ENCODE measurements around the gene TBCB. TPM values are rescaled to one million over a fixed set of nuclear protein-coding genes. Genes with fewer than 3 reads are reported as not detected.

The TBCB gene
- total RNA-seq, 1 experiment from 2014 or later: 158 TPM

- ChIA-PET POLR2A (ENCODE audit: low non-redundant PET) (interaction anchor here (0.7 kb wide), 1 partner anchor 117 kb away, joined by 19 read pairs; no protein-coding TSS in a partner anchor), CTCF (no interaction called here)
- DNase-seq (ENCODE audit: low spot score): no peak
- Histone ChIP-seq H3K27me3 (replicated peaks; ENCODE audit: insufficient read depth, low read depth, low read length, poor library complexity) (no peaks in the 10 kb centered on the region), H3K4me3 (ENCODE audit: low read depth, low read length, poor library complexity, severe bottlenecking) (no peak overlapping the region), H3K9me3 (ENCODE audit: low read depth, low read length, poor library complexity, severe bottlenecking) (no peaks in the 10 kb centered on the region), H3K27ac (ENCODE audit: low read depth, low read length, poor library complexity, severe bottlenecking) (no peak overlapping the region), H3K36me3 (ENCODE audit: insufficient read depth, low read length, poor library complexity, severe bottlenecking) (peaks cover 31% of the 10 kb centered on the region), H3K4me1 (ENCODE audit: insufficient read depth, low read length, poor library complexity, severe bottlenecking) (peaks cover 4% of the 10 kb centered on the region)
- no TSS peak for BruUV-seq (replicated peaks)
- intact Hi-C loops (cut with micrococcal nuclease; ENCODE audit: unreplicated experiment): no loop called here
- TF ChIP-seq, protein P1, sequence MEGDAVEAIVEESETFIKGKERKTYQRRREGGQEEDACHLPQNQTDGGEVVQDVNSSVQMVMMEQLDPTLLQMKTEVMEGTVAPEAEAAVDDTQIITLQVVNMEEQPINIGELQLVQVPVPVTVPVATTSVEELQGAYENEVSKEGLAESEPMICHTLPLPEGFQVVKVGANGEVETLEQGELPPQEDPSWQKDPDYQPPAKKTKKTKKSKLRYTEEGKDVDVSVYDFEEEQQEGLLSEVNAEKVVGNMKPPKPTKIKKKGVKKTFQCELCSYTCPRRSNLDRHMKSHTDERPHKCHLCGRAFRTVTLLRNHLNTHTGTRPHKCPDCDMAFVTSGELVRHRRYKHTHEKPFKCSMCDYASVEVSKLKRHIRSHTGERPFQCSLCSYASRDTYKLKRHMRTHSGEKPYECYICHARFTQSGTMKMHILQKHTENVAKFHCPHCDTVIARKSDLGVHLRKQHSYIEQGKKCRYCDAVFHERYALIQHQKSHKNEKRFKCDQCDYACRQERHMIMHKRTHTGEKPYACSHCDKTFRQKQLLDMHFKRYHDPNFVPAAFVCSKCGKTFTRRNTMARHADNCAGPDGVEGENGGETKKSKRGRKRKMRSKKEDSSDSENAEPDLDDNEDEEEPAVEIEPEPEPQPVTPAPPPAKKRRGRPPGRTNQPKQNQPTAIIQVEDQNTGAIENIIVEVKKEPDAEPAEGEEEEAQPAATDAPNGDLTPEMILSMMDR (conservative IDR thresholded peaks at IDR 0.05; ENCODE audit: low read depth, low read length): no peak
- TF ChIP-seq EZH2 (IDR thresholded peaks at IDR 0.05; ENCODE audit: borderline replicate concordance, low read depth, low read length, poor library complexity, severe bottlenecking): no peak
Measured at GRCh38 chr19:36108684-36109083, 6.6 kb upstream of the TBCB start.

DNA sequence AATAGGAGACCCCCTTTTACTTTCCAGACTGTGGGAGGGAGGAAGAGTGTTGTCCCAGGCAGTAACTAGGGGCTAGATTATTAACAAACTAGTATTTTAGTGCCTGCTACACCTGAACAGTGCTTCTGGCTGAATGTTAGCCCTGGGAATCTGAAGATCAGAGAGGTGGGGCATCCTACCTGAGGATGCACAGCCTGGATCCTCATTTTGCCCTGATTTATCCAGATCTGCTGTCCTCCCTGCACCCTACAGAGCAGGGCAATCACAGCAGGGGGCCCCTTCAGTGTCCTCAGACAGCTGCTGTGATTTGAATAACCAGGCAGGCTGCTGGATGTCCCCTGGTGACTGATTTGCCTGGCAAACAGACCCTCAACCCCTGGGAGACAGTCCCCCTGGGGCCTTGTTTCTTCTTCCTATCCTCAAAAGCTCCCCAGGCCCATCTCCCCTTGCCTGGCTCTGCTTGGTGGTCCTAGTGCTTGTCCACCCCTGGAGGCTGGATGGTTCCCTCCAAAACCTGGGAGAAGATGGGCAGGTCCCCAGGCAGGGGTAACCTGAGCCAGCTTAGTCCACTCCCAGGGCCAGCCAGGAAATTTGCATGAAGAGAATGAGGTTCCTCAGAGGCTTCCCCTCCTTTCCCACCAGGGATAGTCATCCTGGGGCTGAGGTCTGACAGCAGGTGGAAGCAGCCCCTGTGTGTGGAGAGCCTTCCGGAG is 4.6 kb upstream of the TBCB start, which contains the start of gene OVOL3:
TSS of gene OVOL3 (plus strand) at position 657 of the 713 bp plus-strand sequence. CDS start 60 bp downstream, outside the sequence.
- intact Hi-C loops (cut with micrococcal nuclease; ENCODE audit: unreplicated experiment): no loop called here
- H3K4me1 ChIP-seq (ENCODE audit: insufficient read depth, low read length, poor library complexity, severe bottlenecking): peaks cover 6% of the 10 kb centered on the region
- POLR2A ChIA-PET (ENCODE audit: low non-redundant PET): no interaction called here
- H3K4me3 ChIP-seq (ENCODE audit: low read depth, low read length, poor library complexity, severe bottlenecking): no peak within 1 kb of the TSS
- no peaks in the 10 kb centered on the region for H3K9me3 ChIP-seq (ENCODE audit: low read depth, low read length, poor library complexity, severe bottlenecking)
- H3K27ac ChIP-seq (ENCODE audit: low read depth, low read length, poor library complexity, severe bottlenecking): no peak within 1 kb of the TSS
- no peaks in the 10 kb centered on the region for H3K27me3 ChIP-seq (replicated peaks; ENCODE audit: insufficient read depth, low read depth, low read length, poor library complexity)
- CTCF ChIA-PET: interaction anchor here (0.5 kb wide), 1 partner anchor 290 kb away, joined by 3 read pairs; no protein-coding TSS in a partner anchor
- BruUV-seq (replicated peaks): no TSS peak
- TF ChIP-seq EZH2 (IDR thresholded peaks at IDR 0.05; ENCODE audit: borderline replicate concordance, low read depth, low read length, poor library complexity, severe bottlenecking): no peak
- TF ChIP-seq, protein P1 (conservative IDR thresholded peaks at IDR 0.05; ENCODE audit: low read depth, low read length): no peak
- no peak for DNase-seq (ENCODE audit: low spot score)
- H3K36me3 ChIP-seq (ENCODE audit: insufficient read depth, low read length, poor library complexity, severe bottlenecking): peaks cover 14% of the 10 kb centered on the region

DNA sequence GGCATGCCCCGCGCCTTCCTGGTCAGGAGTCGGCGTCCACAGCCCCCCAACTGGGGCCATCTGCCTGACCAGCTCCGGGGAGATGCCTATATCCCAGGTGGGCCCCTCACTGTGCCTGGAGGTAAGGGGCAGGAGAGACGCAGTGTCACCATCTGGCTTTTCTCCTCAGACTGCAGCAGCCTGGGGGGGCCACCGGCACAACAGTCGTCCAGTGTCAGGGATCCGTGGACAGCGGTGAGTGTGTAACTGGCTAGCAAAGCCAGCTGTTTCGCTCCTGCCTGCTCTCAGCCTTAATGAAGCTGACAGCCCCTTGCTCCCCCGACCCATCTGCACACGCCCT is 4.1 kb upstream of the TBCB start:
- intact Hi-C loops (cut with micrococcal nuclease; ENCODE audit: unreplicated experiment): no loop called here
- TF ChIP-seq EZH2 (IDR thresholded peaks at IDR 0.05; ENCODE audit: borderline replicate concordance, low read depth, low read length, poor library complexity, severe bottlenecking): no peak
- TF ChIP-seq, protein P1 (conservative IDR thresholded peaks at IDR 0.05; ENCODE audit: low read depth, low read length): no peak

More for the DNA sequence above, 4.1 kb upstream of the TBCB start:
- POLR2A ChIA-PET (ENCODE audit: low non-redundant PET): no interaction called here
- no peaks in the 10 kb centered on the region for H3K9me3 ChIP-seq (ENCODE audit: low read depth, low read length, poor library complexity, severe bottlenecking)
- DNase-seq (ENCODE audit: low spot score): no peak
- no peak overlapping the region for H3K4me3 ChIP-seq (ENCODE audit: low read depth, low read length, poor library complexity, severe bottlenecking)
- no peaks in the 10 kb centered on the region for H3K27me3 ChIP-seq (replicated peaks; ENCODE audit: insufficient read depth, low read depth, low read length, poor library complexity)
- CTCF ChIA-PET: interaction anchor here (0.5 kb wide), 1 partner anchor 291 kb away, joined by 3 read pairs; no protein-coding TSS in a partner anchor
- no peak overlapping the region for H3K27ac ChIP-seq (ENCODE audit: low read depth, low read length, poor library complexity, severe bottlenecking)
- peaks cover 14% of the 10 kb centered on the region for H3K36me3 ChIP-seq (ENCODE audit: insufficient read depth, low read length, poor library complexity, severe bottlenecking)
- H3K4me1 ChIP-seq (ENCODE audit: insufficient read depth, low read length, poor library complexity, severe bottlenecking): peaks cover 9% of the 10 kb centered on the region
- no TSS peak for BruUV-seq (replicated peaks)
